Left ventricle myocardium inferior (tissue), 1 donor: ENCODE results near the gene HSPB9. TPM values are rescaled to one million over a fixed set of nuclear protein-coding genes. Genes with fewer than 3 reads are reported as not detected.
"Not testable (repeated sequence)": the region's sequence is repeated elsewhere in the genome, so short reads cannot be mapped to it uniquely, and the experiment has no call there.

Source experiments
- DNase-seq: peaks from one replicate; pipeline ENCODE4 v3.0.0-alpha.2; 2020
- H3K27ac ChIP-seq: fragments of 200-600 bp; replicated peaks from 2 replicates; pipeline ENCODE4 v1.8.0; 2021
- H3K27me3 ChIP-seq: fragments of 200-600 bp; 2 replicates; pipeline ENCODE4 v1.8.0; 2021; ENCODE audit warnings: low read depth
- H3K36me3 ChIP-seq: fragments of 200-600 bp; 2 replicates; pipeline ENCODE4 v1.8.0; 2021
- H3K4me1 ChIP-seq: fragments of 200-600 bp; 2 replicates; pipeline ENCODE4 v1.8.0; 2021
- H3K4me3 ChIP-seq: fragments of 200-600 bp; 2 replicates; pipeline ENCODE4 v1.8.0; 2021; ENCODE audit warnings: mild to moderate bottlenecking, moderate library complexity
- H3K9me3 ChIP-seq: fragments of 200-600 bp; replicated peaks from 2 replicates; pipeline ENCODE4 v1.8.0; 2021
- intact Hi-C: fragments of 100-400 bp; cut with micrococcal nuclease; formaldehyde crosslinking; loops from one replicate; pipeline ENCODE4 v1.11.0; 2022
- total RNA-seq: library from RNA; stranded (reverse); fragmentation: NEBNext Ultra II Directional; extraction: Animal tissue kit (Norgen Biotek cat#: 25700); gene quantifications from one replicate; pipeline ENCODE4 v1.2.1, GENCODE V29; 2021
- TF ChIP-seq, protein P1 (sequence below): fragments of 200-600 bp; IDR thresholded peaks from 2 replicates; pipeline ENCODE4 v1.8.0; 2021; ENCODE audit warnings: antibody characterized with exemption, mild to moderate bottlenecking, borderline replicate concordance
- donor health status: DM: no; HTN: yes; CAD: no; lungs with severe emphysema.

Gene HSPB9
- total RNA-seq, 1 donor from 2014 or later: not detected

DNA sequence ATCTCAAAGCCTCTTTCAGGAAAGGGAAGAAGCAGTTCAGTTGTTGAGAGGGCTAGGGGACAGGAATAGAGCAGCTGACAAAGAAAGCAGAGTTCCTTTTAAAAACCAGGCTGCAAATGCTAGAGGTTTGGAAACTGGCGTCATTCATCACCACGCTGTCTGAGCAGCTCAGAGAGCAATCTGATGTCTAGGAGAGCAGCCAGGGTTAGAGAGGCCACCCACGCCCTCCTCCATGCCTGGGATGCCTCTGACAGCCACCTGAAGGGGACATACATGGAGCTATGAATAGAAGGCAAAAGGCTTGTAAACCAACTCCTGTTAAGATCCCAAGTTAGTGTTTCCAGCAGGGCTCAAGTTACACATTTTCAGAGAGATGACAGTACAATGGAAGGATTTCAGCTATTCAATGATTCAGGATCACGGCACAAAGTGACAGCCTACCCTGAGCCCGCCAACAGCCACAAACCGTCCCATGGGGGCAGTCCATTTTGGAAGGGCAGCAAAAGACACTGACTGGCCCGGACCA is 19.8 kb downstream of the HSPB9 start:
- TF ChIP-seq, protein P1, sequence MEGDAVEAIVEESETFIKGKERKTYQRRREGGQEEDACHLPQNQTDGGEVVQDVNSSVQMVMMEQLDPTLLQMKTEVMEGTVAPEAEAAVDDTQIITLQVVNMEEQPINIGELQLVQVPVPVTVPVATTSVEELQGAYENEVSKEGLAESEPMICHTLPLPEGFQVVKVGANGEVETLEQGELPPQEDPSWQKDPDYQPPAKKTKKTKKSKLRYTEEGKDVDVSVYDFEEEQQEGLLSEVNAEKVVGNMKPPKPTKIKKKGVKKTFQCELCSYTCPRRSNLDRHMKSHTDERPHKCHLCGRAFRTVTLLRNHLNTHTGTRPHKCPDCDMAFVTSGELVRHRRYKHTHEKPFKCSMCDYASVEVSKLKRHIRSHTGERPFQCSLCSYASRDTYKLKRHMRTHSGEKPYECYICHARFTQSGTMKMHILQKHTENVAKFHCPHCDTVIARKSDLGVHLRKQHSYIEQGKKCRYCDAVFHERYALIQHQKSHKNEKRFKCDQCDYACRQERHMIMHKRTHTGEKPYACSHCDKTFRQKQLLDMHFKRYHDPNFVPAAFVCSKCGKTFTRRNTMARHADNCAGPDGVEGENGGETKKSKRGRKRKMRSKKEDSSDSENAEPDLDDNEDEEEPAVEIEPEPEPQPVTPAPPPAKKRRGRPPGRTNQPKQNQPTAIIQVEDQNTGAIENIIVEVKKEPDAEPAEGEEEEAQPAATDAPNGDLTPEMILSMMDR: no peak
- no peak for DNase-seq
- Histone ChIP-seq H3K9me3 (no peaks in the 10 kb centered on the region), H3K27me3 (no peaks in the 10 kb centered on the region), H3K4me3 (no peak overlapping the region), H3K27ac (peak overlapping the region; percentile 56), H3K36me3 (peaks cover 7% of the 10 kb centered on the region), H3K4me1 (peaks cover 61% of the 10 kb centered on the region)
- intact Hi-C loops: no loop called here

GRCh38 chr17:42143138-42143537 is 20.5 kb downstream of the HSPB9 start:
- peak overlapping the region; percentile 56 for H3K27ac ChIP-seq
- H3K4me3 ChIP-seq, H3K27me3 ChIP-seq, H3K9me3 ChIP-seq, intact Hi-C loops, DNase-seq, H3K36me3 ChIP-seq: not testable (repeated sequence)
- peaks cover 54% of the 10 kb centered on the region for H3K4me1 ChIP-seq

DNA sequence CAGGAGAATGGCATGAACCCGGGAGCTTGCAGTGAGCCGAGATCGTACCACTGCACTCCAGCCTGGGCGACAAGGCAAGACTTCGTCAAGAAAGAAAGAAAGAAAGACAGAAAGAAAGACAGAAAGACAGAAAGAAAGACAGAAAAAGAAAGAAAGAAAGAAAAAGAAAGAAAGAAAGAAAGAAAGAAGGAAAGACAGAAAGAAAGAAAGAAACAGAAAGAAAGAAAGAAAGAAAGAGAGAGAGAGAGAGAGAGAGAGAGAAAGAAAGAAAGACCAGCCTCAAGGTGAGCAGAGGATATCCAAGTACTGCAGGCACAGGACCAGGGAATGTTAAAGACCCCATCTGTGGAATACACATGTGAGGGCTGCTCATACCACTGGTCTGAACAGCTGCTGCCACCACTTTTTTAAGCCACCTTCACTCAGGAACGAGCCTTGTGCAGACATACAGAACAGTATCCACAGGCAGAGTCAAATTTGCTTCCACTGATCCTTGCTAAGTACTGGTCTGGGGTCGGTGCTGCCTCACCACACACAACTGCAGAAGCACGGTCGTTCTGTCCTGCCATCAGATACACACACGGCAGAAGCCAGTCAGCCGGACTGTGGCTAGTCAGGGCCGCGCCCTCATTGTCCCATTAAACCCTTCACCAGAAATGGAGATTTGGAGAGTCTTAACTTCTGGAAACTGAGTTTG is 24.5 kb downstream of the HSPB9 start:
- Histone ChIP-seq H3K9me3 (no peaks in the 10 kb centered on the region), H3K36me3 (peaks cover 23% of the 10 kb centered on the region), H3K27me3 (no peaks in the 10 kb centered on the region), H3K27ac (no peak overlapping the region), H3K4me3 (no peak overlapping the region), H3K4me1 (peaks cover 54% of the 10 kb centered on the region)
- DNase-seq: no peak
- TF ChIP-seq, protein P1: no peak
- intact Hi-C loops: no loop called here

DNA sequence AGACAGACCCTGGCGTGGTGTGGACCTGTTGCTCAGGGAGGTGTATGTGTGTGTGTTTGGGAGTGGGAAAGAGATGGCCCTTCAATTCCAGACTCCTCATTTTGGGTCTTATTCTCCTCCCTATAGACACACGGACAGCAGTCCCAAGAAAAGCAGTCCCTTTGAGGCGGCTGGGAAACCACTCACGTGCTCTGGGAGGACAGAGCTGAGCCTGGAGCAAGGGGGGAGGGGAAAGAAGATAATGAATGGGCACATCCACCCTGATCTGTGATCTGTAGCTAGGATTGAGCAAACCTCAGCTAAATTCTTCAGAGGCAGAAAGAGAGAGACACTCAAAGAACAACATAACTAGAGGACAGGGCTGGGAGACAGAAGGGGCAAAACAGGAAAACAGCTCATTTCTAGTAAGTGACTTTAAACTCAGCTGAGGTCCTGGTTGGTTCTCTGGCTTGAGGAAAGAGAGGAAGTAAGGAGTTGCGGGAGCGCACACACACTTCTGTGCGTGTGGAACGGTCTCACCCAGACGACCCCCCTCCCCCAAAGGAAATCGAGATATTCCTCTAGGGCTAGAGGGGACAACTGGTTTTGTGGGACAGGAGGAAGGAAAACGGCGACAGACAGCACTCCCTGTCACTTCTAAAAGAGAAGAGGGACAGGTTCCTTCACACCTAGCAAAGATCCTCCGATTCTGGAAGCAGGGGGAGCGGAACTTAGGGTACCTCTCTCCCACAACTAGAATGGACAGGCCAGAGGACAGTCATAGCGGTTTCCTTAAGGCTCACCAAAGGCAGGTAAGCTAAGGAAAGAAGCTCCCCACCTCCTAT is 31.5 kb downstream of the HSPB9 start:
- H3K9me3 ChIP-seq: no peaks in the 10 kb centered on the region
- no peak for DNase-seq
- intact Hi-C loops: no loop called here
- TF ChIP-seq, protein P1: no peak
- H3K4me3 ChIP-seq: peak overlapping the region; percentile 100
- H3K4me1 ChIP-seq: peaks cover 62% of the 10 kb centered on the region
- no peaks in the 10 kb centered on the region for H3K27me3 ChIP-seq
- peak overlapping the region; percentile 91 for H3K27ac ChIP-seq
- peaks cover 7% of the 10 kb centered on the region for H3K36me3 ChIP-seq

DNA sequence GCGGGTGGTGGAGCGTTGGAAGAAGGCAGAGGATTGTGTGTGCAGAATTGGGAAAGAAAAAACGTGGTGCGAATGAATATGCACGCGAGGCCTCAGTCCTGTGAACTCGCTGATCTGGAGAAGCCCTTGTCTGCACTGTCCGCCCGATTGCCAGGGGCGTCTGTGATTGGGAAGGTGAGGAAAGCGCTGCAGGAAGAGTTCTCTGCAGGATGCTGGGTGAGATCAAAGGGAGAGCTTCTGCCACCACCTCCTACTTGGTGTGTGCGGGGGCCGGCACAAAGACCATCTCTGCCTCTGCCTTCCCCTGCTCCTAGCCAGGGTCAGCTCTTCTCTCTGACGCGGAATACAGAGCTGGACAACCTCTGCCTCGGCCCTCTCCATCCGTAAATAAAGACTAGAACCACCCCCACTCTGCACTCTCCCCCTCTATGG is 33.0 kb downstream of the HSPB9 start:
- H3K4me3 ChIP-seq: peak overlapping the region; percentile 100
- H3K4me1 ChIP-seq: peaks cover 49% of the 10 kb centered on the region
- intact Hi-C loops: no loop called here
- peaks cover 6% of the 10 kb centered on the region for H3K36me3 ChIP-seq
- DNase-seq: no peak
- H3K27ac ChIP-seq: peak overlapping the region; percentile 91
- no peaks in the 10 kb centered on the region for H3K27me3 ChIP-seq
- no peaks in the 10 kb centered on the region for H3K9me3 ChIP-seq
- TF ChIP-seq, protein P1: no peak
